K562 (cell line): Measurements from ENCODE around the gene RASSF6. TPM values are rescaled to one million over a fixed set of nuclear protein-coding genes. Genes with fewer than 3 reads are reported as not detected.

Source experiments
- ATAC-seq: fragments of 200-7000 bp; cut with Tn5 transposase; 3 replicates; pipeline ENCODE4 v1.9.1; 2020; ENCODE audit warnings: moderate library complexity
- BruUV-seq: library from RNA; stranded (reverse); fragments of 400-500 nt; replicated peaks from 2 replicates; lab custom pipeline; 2021; lab: Mats Ljungman, UMichigan
- CTCF ChIA-PET: fragments of 300-600 bp; formaldehyde crosslinking; extraction: SDS; loops from one replicate; lab custom pipeline; 2021; ENCODE audit warnings: low intra/inter-chr PET ratio; lab: Yijun Ruan, JAX
- POLR2A ChIA-PET: fragments of 300-600, 350-650 bp; sonication (Branson Sonifier 250); formaldehyde crosslinking; extraction: SDS; loops from one replicate; lab custom pipeline; 2021; ENCODE audit warnings: antibody characterized with exemption, inconsistent platforms; lab: Yijun Ruan, JAX
- DNase-seq, 4 experiments: peaks; one replicate each; pipeline versions ENCODE4 v3.0.0 to v3.0.0-alpha.2; 2011 to 2018; ENCODE audit warnings: low spot score in 3 of 4, mixed read lengths in 3 of 4; ENCODE audit errors: extremely low read depth in 1 of 4
- FAIRE-seq: peaks from 2 replicates; lab custom pipeline; 2011; peaks lifted over from hg19 to GRCh38; lab: Jason Lieb, UNC
- H2AFZ ChIP-seq: 2 replicates; pipeline ENCODE4 v1.6.0; 2011; ENCODE audit warnings: low read depth, low read length, control low read depth, inconsistent platforms
- H3K27ac ChIP-seq: fragments of 200-600 bp; 3 replicates; pipeline ENCODE4 v1.8.0; 2011; ENCODE audit warnings: low read depth, mild to moderate bottlenecking, control low read depth, inconsistent platforms, low read length, moderate library complexity, mixed read lengths; ENCODE audit errors: extremely low read depth
- H3K27me3 ChIP-seq, 2 experiments: fragments of 300-600 bp in 1 of 2; 2 replicates in 1 of 2; 3 replicates in 1 of 2; pipeline versions ENCODE4 v1.6.0 to v1.8.0; 2011; ENCODE audit warnings: inconsistent platforms in 2 of 2, low read length in 2 of 2, mild to moderate bottlenecking in 1 of 2, mixed read lengths in 1 of 2, moderate library complexity in 1 of 2; ENCODE audit not compliant: control insufficient read depth in 2 of 2, insufficient read depth in 2 of 2
- H3K36me3 ChIP-seq: fragments of 300-600 bp; 3 replicates; pipeline ENCODE4 v1.8.0; 2011; ENCODE audit warnings: mild to moderate bottlenecking, low read length, inconsistent platforms; ENCODE audit not compliant: control insufficient read depth, insufficient read depth
- H3K4me1 ChIP-seq, 2 experiments: fragments of 200-600 bp in 1 of 2; replicated peaks in 1 of 2; 2 replicates in 1 of 2; 3 replicates in 1 of 2; pipeline versions ENCODE4 v1.5.1 to v1.8.0; 2011; ENCODE audit warnings: inconsistent platforms in 2 of 2, low read length in 2 of 2, mild to moderate bottlenecking in 1 of 2, mixed read lengths in 1 of 2, moderate library complexity in 1 of 2; ENCODE audit not compliant: control insufficient read depth in 2 of 2, insufficient read depth in 2 of 2
- H3K4me2 ChIP-seq: 2 replicates; pipeline ENCODE4 v1.6.1; 2011; ENCODE audit warnings: low read length, control low read depth, inconsistent platforms, mixed read lengths; ENCODE audit not compliant: insufficient read depth
- H3K4me3 ChIP-seq: fragments of 200-600 bp; sonication (generic), shearing (Covaris generic); 2 replicates; pipeline ENCODE4 v1.5.1; 2016; ENCODE audit warnings: control low read depth, inconsistent platforms
- H3K79me2 ChIP-seq: fragments of 200-600 bp; 3 replicates; pipeline ENCODE4 v1.8.0; 2011; ENCODE audit warnings: low read length, inconsistent platforms; ENCODE audit not compliant: control insufficient read depth, insufficient read depth
- H3K9ac ChIP-seq, 2 experiments: 2 replicates each; pipeline versions ENCODE4 v1.6.0 to v1.6.1; 2011; ENCODE audit warnings: low read depth in 2 of 2, low read length in 2 of 2, control low read depth in 1 of 2, inconsistent platforms in 1 of 2, mild to moderate bottlenecking in 1 of 2, mixed read lengths in 1 of 2; ENCODE audit not compliant: insufficient read depth in 1 of 2
- H3K9me1 ChIP-seq: one replicate; pipeline ENCODE4 v1.6.0; 2011; ENCODE audit warnings: inconsistent platforms, mild to moderate bottlenecking, low read length, moderate library complexity; ENCODE audit not compliant: control insufficient read depth, insufficient read depth
- H3K9me3 ChIP-seq: replicated peaks from 2 replicates; pipeline ENCODE4 v1.5.1; 2011; ENCODE audit warnings: low read depth, low read length, inconsistent platforms; ENCODE audit not compliant: control insufficient read depth, insufficient read depth
- H4K20me1 ChIP-seq: replicated peaks from 2 replicates; pipeline ENCODE4 v1.6.1; 2011; ENCODE audit warnings: low read length, inconsistent platforms, mixed read lengths; ENCODE audit not compliant: control insufficient read depth, insufficient read depth
- FOS ChIP-seq: IDR thresholded peaks from 3 replicates; pipeline ENCODE4 v1.6.1; 2011; ENCODE audit not compliant: insufficient read length; ENCODE audit errors: extremely low read depth
- FOXP1 ChIP-seq: sonication (generic); formaldehyde crosslinking; IDR thresholded peaks from 2 replicates; pipeline ENCODE4 v1.8.0; 2022; ENCODE audit warnings: mild to moderate bottlenecking, missing genetic modification reagents
- GATAD2B ChIP-seq: fragments of 450-650 bp; IDR thresholded peaks from 2 replicates; pipeline ENCODE4 v1.6.1; 2017; ENCODE audit warnings: mild to moderate bottlenecking, borderline replicate concordance
- HDAC6 ChIP-seq: IDR thresholded peaks from 2 replicates; pipeline ENCODE4 v1.6.1; 2012; ENCODE audit warnings: low read depth, mild to moderate bottlenecking, control low read depth, inconsistent platforms, low read length, moderate library complexity
- HNRNPK ChIP-seq: fragments of 200-400 bp; formaldehyde crosslinking; IDR thresholded peaks from one replicate; pipeline ENCODE4 v1.6.1; 2018; ENCODE audit warnings: mild to moderate bottlenecking, low read depth, low read length; ENCODE audit not compliant: poor library complexity, severe bottlenecking
- ILF3 ChIP-seq: fragments of 450-650 bp; IDR thresholded peaks from 2 replicates; pipeline ENCODE4 v1.6.1; 2018; ENCODE audit warnings: antibody characterized with exemption, mild to moderate bottlenecking, moderate library complexity, borderline replicate concordance
- ZNF668 ChIP-seq: fragments of 250-450 bp; sonication (Bioruptor Pico); IDR thresholded peaks from 2 replicates; pipeline ENCODE4 v1.8.0; 2022; ENCODE audit warnings: mild to moderate bottlenecking, inconsistent platforms
- WGBS: fragments of 100-300 bp; shearing (Covaris generic); methylation state at CpG from one replicate; pipeline ENCODE4 v1.1.6; 2016; ENCODE audit warnings: low coverage, mixed read lengths; ENCODE audit not compliant: insufficient coverage; ENCODE audit errors: missing lambda C conversion rate; 5-methylcytosine and 5-hydroxymethylcytosine counted together
- in situ Hi-C: fragments of 300-500 bp; cut with MboI; formaldehyde crosslinking; loops from 4 replicates; pipeline ENCODE4 v1.15.0; 2018; ENCODE audit warnings: inconsistent platforms, mixed read lengths
- intact Hi-C: fragments of 100-400 bp; cut with micrococcal nuclease; formaldehyde crosslinking; loops from 2 replicates; pipeline ENCODE4 v1.14.2; 2022
- polyA plus RNA-seq, 8 experiments: library from polyadenylated mRNA; depleted of rRNA in 4 of 8; stranded (reverse) in 5 of 8; unstranded in 3 of 8; fragments of >200 nt; fragmentation: Nextera tagmentation in 2 of 8; fragmentation: Illumina TruSeq in 1 of 8; extraction: Ambion mirVana in 2 of 8; extraction: Trizol in 1 of 8; gene quantifications; 2 replicates each; pipeline versions ENCODE4 v1.2.1 to v1.2.3, GENCODE V29; 2011 to 2014; ENCODE audit warnings: inconsistent platforms in 1 of 8, missing spikeins in 1 of 8
- total RNA-seq, 7 experiments: library from RNA; depleted of rRNA in 6 of 7; stranded (reverse); fragments of >200 nt in 6 of 7; fragmentation: Illumina TruSeq in 2 of 7; extraction: Trizol in 2 of 7; gene quantifications; 2 replicates each; pipeline versions ENCODE4 v1.2.1 to v1.2.3, GENCODE V29; 2011 to 2021; ENCODE audit warnings: low replicate concordance in 1 of 7
- TF ChIP-seq, protein P1 (sequence below), 2 experiments: fragments of 200-800 bp in 1 of 2; sonication (Bioruptor generic) in 1 of 2; sonication (generic) in 1 of 2; formaldehyde crosslinking in 1 of 2; IDR thresholded peaks in 1 of 2; conservative IDR thresholded peaks in 1 of 2; 2 replicates each; pipeline versions ENCODE4 v1.5.0 to v1.6.1; 2016 to 2020; ENCODE audit warnings: missing compliant biosample characterization in 1 of 2, missing genetic modification characterization in 1 of 2, missing genetic modification reagents in 1 of 2
- TF ChIP-seq, protein P2 (sequence below): sonication (generic); formaldehyde crosslinking; IDR thresholded peaks from 2 replicates; pipeline ENCODE4 v1.5.0; 2020; ENCODE audit warnings: missing genetic modification reagents
- TF ChIP-seq, protein P3 (sequence below), 2 experiments: IDR thresholded peaks; 2 replicates each; pipeline ENCODE4 v1.6.1; 2011; ENCODE audit warnings: borderline replicate concordance in 1 of 2, control low read depth in 1 of 2, low read depth in 1 of 2, low read length in 1 of 2, mild to moderate bottlenecking in 1 of 2, mixed read lengths in 1 of 2, moderate library complexity in 1 of 2; ENCODE audit not compliant: insufficient read depth in 1 of 2, insufficient read length in 1 of 2, poor library complexity in 1 of 2, severe bottlenecking in 1 of 2; ENCODE audit errors: extremely low read depth in 1 of 2

The RASSF6 gene
- total and polyA plus RNA-seq, 9 of the 15 experiments (the other 6 are each of a cell fraction or from before 2014, with no cell fraction given), result under 0.01 to 0.25 (median 0.06) TPM; not detected in 1

DNA sequence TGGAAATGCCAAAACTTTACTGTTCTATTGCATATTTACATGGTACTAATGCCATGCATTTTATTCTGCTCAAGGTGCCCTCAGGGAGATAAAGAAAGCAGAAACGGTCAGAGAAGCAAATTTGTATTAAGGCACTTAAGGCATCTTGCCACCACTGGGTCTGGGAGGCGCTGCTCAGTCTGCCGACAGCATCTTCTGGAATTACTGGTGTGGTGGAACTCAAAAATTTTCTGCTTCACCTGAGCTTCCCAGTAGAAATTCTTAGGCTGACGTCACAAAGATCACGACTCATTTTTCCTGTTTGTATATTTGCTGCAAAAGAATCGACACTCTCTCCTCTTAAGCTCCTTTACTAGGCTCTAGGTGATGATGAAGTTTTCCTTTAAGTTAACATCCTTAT lies 3.0 kb downstream of the RASSF6 start:
- Histone ChIP-seq H3K9ac (no peak overlapping the region), H3K9me3 (no peaks in the 10 kb centered on the region), H3K4me2 (no peak overlapping the region), H3K27me3 (no peaks in the 10 kb centered on the region), H2AFZ (no peak overlapping the region), H3K27ac (no peak overlapping the region), H3K79me2 (no peaks in the 10 kb centered on the region), H3K4me1 (peaks cover 5% of the 10 kb centered on the region in 2 experiments; a peak in 3 of 5 replicates), H3K9me1 (no peaks in the 10 kb centered on the region), H4K20me1 (no peaks in the 10 kb centered on the region), H3K36me3 (no peaks in the 10 kb centered on the region)
- ATAC-seq (no peak), DNase-seq (no peak), FAIRE-seq (no peak)
- in situ Hi-C loops, result no loop called here
- WGBS, result 18% methylated on average over 6 of the region's 6 CpGs
- POLR2A ChIA-PET, result no interaction called here
- intact Hi-C loops, result no loop called here
- BruUV-seq, result no TSS peak
- TF ChIP-seq FOS, result no peak
- TF ChIP-seq, protein P1, sequence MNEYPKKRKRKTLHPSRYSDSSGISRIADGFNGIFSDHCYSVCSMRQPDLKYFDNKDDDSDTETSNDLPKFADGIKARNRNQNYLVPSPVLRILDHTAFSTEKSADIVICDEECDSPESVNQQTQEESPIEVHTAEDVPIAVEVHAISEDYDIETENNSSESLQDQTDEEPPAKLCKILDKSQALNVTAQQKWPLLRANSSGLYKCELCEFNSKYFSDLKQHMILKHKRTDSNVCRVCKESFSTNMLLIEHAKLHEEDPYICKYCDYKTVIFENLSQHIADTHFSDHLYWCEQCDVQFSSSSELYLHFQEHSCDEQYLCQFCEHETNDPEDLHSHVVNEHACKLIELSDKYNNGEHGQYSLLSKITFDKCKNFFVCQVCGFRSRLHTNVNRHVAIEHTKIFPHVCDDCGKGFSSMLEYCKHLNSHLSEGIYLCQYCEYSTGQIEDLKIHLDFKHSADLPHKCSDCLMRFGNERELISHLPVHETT (CRISPR knock-in tag; conservative IDR thresholded peaks at IDR 0.05 in 1 of 2, IDR thresholded peaks at IDR 0.05 in 1 of 2), result no peak
- TF ChIP-seq HDAC6, result no peak
- TF ChIP-seq, protein P2, sequence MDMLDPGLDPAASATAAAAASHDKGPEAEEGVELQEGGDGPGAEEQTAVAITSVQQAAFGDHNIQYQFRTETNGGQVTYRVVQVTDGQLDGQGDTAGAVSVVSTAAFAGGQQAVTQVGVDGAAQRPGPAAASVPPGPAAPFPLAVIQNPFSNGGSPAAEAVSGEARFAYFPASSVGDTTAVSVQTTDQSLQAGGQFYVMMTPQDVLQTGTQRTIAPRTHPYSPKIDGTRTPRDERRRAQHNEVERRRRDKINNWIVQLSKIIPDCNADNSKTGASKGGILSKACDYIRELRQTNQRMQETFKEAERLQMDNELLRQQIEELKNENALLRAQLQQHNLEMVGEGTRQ (CRISPR knock-in tag), result no peak
- TF ChIP-seq FOXP1 (CRISPR knock-in tag), result no peak
- TF ChIP-seq, protein P3, sequence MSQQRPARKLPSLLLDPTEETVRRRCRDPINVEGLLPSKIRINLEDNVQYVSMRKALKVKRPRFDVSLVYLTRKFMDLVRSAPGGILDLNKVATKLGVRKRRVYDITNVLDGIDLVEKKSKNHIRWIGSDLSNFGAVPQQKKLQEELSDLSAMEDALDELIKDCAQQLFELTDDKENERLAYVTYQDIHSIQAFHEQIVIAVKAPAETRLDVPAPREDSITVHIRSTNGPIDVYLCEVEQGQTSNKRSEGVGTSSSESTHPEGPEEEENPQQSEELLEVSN (IDR thresholded peaks at IDR 0.05; ENCODE audit: borderline replicate concordance in 1 of 2, extremely low read depth in 1 of 2, insufficient read depth in 1 of 2, insufficient read length in 1 of 2, low read depth in 1 of 2, low read length in 1 of 2, poor library complexity in 1 of 2, severe bottlenecking in 1 of 2), result no peak
- no peak for TF ChIP-seq HNRNPK
- TF ChIP-seq GATAD2B, result no peak
- TF ChIP-seq ZNF668 (CRISPR knock-in tag), result no peak
- no peak for TF ChIP-seq ILF3
- TF ChIP-seq, all 486 proteins: peak for 0
- H3K4me3 ChIP-seq, result no peak overlapping the region
- CTCF ChIA-PET, result no interaction called here
